A673 (cell line): ENCODE measurements around the gene PAXX.

ENCODE experiments used
- CTCF ChIP-seq: fragments of 300-800, 200-600 bp; sonication (generic); conservative IDR thresholded peaks from 2 replicates; pipeline ENCODE4 v1.5.1; 2017; ENCODE audit warnings: low read depth, mild to moderate bottlenecking, antibody characterized with exemption, low read length, moderate library complexity, mixed read lengths
- EZH2 ChIP-seq: fragments of 200-600 bp; sonication (generic); IDR thresholded peaks from 2 replicates; pipeline ENCODE4 v1.6.1; 2017; ENCODE audit warnings: borderline replicate concordance, low read depth, mild to moderate bottlenecking, mixed read lengths, antibody characterized with exemption, low read length; ENCODE audit not compliant: poor library complexity, severe bottlenecking

GRCh38 chr9:137014166-137014565, 21.9 kb downstream of the PAXX start:
- no peak for TF ChIP-seq EZH2
- no peak for TF ChIP-seq CTCF
